Measurements from ENCODE around the gene DLEC1. TPM values are rescaled to one million over a fixed set of nuclear protein-coding genes. Genes with fewer than 3 reads are reported as not detected.
"Not testable (repeated sequence)": the region's sequence is repeated elsewhere in the genome, so short reads cannot be mapped to it uniquely, and the experiment has no call there.

Gene DLEC1
- total RNA-seq, 2 donors from 2014 or later: 0.43 to 0.81 TPM

DNA sequence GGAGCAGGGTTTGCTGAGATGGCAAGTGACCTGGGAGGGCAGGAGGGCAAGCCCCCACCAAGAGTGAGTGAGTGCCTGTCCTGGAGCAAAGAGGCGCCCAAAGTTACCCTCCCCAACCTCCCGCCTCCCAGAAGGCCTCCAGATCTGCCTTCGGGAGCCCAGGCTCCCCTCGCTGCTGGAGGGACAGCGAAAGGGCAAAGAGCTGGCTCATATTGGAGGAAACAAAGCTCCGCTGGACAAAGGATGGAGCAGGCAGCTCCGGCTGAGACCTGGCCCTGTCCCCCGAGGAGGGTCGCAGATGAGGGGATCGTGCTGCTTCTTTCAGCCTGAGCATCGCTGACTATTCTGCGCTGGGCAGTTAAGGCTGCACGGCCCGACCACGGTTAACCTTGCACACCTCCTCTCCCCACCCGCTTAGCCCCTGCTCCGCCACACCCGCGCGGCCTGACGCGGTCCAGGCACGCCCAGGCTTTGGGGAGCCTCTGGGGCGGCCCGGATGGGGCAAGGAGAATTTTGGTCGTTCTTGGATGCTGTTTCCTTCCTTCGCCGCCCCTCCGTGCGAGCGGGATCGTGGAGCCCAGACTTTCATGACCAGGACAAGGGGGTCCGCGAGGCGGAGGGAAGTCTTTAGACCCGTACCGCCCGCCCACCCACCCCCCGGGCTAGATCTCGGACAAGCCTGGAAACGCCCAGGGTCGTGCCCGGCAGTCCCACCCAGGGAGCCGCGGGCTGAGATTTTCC is 10.2 kb upstream of the DLEC1 start:
- Mint-ChIP-seq H3K4me3 (peak overlapping the region; percentile 69 to 76), H3K36me3 (ENCODE audit: insufficient read depth in 2 of 2) (peaks cover 2 to 6% of the 10 kb centered on the region in 2 donors), H3K9me3 (no peaks in the 10 kb centered on the region), H3K27ac (no peak overlapping the region), H3K4me1 (ENCODE audit: low read depth) (peaks cover 36% of the 10 kb centered on the region), H3K27me3 (ENCODE audit: low read depth) (peaks cover 23% of the 10 kb centered on the region)
- ATAC-seq (replicated peaks in 1 of 2): no peak
- no peak for DNase-seq

DNA sequence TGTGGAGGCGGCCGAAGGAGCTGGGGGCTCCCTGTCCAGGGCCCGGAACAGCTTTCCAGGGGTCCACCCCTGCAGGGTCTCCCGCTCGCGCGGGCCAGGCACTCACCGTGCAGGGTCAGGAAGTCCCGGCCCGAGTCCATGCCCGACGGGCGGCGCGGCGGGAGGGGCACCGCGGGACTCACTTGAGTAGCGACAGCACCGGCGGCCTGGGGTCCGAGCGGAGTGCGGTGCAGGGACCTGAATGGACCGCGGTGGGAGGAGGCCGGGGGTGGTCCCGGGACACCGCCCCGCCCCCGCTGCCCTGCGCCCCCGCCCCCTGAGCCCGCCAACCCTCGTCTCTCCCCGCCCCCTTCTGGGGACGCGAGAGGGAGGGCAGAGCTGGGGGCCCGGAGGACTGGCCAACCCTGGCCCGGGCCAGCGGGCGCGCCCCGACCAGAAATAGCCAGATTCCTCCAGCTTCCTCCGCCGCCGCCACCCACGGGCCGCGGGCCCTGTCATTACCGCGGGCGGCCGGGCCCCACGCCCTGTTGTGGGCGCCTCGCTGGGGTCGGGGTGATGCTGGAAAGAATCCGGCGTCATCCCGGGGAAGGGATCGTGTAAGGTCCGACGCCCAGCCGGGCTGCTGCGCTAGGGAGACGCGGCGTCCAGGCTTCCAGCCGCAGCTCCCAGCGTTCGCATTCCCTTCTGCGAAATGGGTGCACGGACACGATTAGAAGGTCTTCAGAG is 9.4 kb upstream of the DLEC1 start, which contains the start of gene PLCD1:
TSS of gene PLCD1 (minus strand) at position 243 of the 726 bp plus-strand sequence. CDS start at position 140, 103 bp downstream.
- DNase-seq (peak; percentile 41 to 61), ATAC-seq (replicated peaks in 1 of 2) (peak in 1 of 2 donors; percentile 10)
- Mint-ChIP-seq H3K27ac (no peak within 1 kb of the TSS), H3K4me3 (peak within 1 kb of the TSS; percentile 69 to 76), H3K27me3 (ENCODE audit: low read depth) (peaks cover 23% of the 10 kb centered on the region), H3K9me3 (no peaks in the 10 kb centered on the region), H3K4me1 (ENCODE audit: low read depth) (peaks cover 29% of the 10 kb centered on the region), H3K36me3 (ENCODE audit: insufficient read depth in 2 of 2) (peaks cover 2 to 5% of the 10 kb centered on the region in 2 donors)

DNA sequence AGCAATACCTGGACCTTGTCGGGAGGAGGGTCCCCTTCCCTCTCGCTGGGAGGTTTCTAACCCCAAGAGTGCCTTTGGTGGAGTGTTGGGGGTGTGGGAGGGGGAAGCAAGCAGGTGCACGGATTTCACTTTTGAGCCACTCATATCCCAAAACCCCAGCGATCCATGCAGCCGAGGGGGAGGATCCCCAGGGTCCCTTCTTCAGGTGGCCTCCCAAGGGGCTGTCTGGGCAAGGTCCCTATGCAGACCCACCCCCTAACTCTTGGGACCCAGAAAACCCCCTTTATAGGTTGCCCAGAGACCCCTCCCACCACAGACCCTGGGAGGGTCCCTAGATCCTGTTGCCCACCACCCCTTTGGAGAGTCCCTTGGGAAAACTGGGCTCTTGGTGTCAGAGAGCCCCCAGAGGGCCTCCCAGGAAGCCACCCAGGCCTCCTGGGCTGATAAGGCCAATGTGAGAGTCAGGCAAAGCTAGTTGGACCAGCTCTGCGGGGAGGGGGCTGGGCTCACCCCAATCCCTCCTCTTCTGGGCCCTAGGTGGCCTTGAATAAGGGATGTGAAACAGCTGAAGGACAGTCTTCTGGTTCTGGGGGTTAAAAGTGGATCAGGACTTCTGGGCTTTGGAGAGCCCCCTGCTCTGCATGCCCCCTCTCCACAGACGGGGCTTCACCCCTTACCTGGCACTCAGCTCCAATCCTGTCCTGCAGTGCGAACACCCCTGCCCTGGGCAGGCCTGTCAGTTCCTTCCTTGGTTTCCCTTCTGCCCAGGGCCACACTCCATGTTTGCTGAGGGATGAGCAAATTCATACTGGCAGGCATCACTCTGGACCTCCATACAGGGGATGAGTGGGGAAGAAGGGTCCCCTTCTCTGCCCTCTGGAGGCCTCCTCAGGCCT is 8.6 kb upstream of the DLEC1 start:
- DNase-seq (no peak), ATAC-seq (replicated peaks in 1 of 2) (peak in 1 of 2 donors; percentile 6)
- Mint-ChIP-seq H3K9me3 (no peaks in the 10 kb centered on the region), H3K27me3 (ENCODE audit: low read depth) (peaks cover 23% of the 10 kb centered on the region), H3K4me3 (peak overlapping the region; percentile 56 to 74), H3K27ac (no peak overlapping the region), H3K4me1 (ENCODE audit: low read depth) (peaks cover 25% of the 10 kb centered on the region), H3K36me3 (ENCODE audit: insufficient read depth in 2 of 2) (peaks cover 2 to 5% of the 10 kb centered on the region in 2 donors)

DNA sequence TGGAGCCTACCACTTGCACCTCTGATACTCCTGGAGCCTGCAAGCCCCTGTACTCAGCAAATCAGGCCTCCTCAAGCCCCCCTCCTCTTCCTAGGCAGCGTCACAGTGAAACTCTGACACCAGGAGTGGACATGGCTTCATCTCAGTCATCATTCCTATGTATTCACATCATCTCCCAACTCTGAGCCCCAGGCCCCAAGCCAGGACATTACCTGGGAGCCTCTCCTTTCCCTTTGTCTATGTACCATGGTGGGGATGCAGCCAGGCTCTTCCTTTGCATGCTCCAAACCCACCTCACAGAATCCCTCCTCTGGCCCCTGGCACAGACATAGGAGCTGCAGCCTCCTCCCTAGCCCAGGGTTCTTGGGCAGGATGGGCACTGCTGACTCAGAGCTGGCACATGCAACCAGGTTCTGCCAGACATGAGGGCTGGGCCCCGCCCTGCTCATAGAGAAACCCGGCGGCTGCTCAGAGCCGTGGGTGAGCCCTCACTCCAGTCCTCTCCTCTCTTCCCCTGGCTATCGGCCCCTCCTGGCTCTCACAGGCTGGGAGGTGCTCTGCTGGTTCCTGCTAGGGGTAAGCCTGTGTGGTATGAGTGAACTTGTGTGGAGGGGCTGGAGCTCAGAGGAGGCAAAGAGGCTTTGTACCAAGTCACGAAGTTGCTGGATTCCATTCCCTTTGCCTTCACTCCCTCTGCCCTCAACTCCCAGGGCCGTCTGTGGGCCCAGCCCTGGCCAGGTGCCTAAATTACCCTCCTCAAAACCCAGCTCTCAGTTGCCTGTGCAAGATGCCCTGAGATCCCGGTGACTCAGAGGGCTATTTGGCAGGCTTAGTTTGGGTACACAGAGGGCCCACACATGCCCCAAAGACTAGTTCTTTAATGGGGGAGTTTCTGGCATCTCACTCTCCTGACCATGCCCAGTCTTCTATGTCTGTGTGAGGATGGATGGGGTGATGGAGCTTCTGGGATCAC is 7.7 kb upstream of the DLEC1 start:
- peaks cover 2 to 5% of the 10 kb centered on the region in 2 donors for H3K36me3 Mint-ChIP-seq (ENCODE audit: insufficient read depth in 2 of 2)
- peak; percentile 80 to 85 for ATAC-seq (replicated peaks in 1 of 2)
- no peak overlapping the region for H3K27ac Mint-ChIP-seq
- H3K4me3 Mint-ChIP-seq: peak overlapping the region; percentile 48 to 74
- H3K27me3 Mint-ChIP-seq (ENCODE audit: low read depth): peaks cover 23% of the 10 kb centered on the region
- peaks cover 17% of the 10 kb centered on the region for H3K4me1 Mint-ChIP-seq (ENCODE audit: low read depth)
- DNase-seq: peak; percentile 53 to 65
- no peaks in the 10 kb centered on the region for H3K9me3 Mint-ChIP-seq

DNA sequence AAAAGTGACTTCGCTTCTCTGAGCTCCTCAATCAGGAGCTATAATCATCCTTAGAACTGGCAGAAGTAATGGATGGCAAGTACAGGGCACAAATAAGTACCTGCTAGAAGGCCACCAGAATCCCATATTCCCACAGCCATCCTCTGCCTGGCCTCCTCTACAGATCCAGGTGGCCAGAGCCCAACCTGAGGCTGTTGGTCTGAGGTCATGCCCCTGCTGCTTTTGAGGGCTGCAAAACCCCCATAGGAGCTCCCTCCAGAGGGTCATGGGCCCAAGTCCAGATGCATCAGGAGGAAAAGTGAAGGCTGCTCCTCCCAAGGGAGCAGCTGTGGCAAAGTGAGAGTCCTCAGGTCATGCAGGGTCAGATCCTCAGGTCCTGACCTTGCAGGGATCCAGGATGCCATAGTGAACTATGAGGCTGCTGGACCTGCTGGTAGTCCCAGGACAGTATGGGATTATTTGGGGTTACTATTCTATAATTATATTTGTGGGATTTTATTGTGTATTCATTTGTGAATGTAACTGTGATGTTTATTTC is 6.6 kb upstream of the DLEC1 start:
- H3K27ac Mint-ChIP-seq: no peak overlapping the region
- H3K4me3 Mint-ChIP-seq: no peak overlapping the region
- ATAC-seq (replicated peaks in 1 of 2): no peak

DNA sequence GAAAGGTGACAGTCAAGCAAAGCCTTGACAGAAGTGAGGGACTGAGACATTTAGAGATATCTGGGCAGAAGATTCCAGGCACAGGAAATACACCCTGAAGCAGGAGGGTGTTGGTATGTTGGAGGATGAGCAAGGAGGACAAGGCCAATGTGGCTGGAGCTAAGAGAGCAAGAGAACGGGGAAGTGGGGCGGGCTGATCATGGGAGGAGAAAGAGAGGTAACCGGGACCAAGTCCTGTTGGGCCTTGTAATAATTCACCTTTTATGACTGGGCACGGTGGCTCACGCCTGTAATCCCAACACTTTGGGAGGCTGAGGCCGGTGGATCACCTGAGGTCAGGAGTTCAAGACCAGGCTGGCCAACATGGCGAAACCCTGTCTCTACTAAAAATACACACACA is 5.4 kb upstream of the DLEC1 start:
- Mint-ChIP-seq H3K27me3 (ENCODE audit: low read depth) (peaks cover 18% of the 10 kb centered on the region), H3K36me3 (ENCODE audit: insufficient read depth in 2 of 2) (peaks cover 9 to 12% of the 10 kb centered on the region in 2 donors), H3K4me1 (ENCODE audit: low read depth) (peaks cover 22% of the 10 kb centered on the region), H3K27ac (peak overlapping the region; percentile 3)
- not testable (repeated sequence) for H3K9me3 Mint-ChIP-seq; H3K4me3 Mint-ChIP-seq; DNase-seq; ATAC-seq (replicated peaks in 1 of 2)

More for the DNA sequence above, 6.6 kb upstream of the DLEC1 start:
- Mint-ChIP-seq H3K4me1 (ENCODE audit: low read depth) (peaks cover 17% of the 10 kb centered on the region), H3K36me3 (ENCODE audit: insufficient read depth in 2 of 2) (peaks cover 2 to 5% of the 10 kb centered on the region in 2 donors), H3K9me3 (no peaks in the 10 kb centered on the region), H3K27me3 (ENCODE audit: low read depth) (peaks cover 23% of the 10 kb centered on the region)
- DNase-seq: no peak

DNA sequence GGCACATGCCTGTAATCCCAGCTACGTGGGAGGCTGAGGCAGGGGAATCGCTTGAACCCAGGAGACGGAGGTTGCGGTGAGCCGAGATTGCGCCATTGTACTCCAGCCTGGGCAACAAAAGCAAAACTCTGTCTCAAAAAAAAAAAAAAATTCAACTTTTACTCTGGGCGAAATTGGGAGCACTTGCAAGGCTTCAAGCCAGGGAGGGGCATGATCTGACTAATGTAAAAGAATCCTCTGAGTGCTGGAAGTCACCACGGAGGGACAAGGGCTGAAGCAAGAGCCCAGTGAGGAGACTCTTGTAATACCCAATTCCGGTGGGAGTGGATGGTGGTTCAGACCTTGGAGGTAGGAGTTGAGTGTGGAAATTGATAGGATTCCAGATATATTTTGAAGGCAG is 4.7 kb upstream of the DLEC1 start:
- Mint-ChIP-seq H3K27me3 (ENCODE audit: low read depth) (peaks cover 16% of the 10 kb centered on the region), H3K36me3 (ENCODE audit: insufficient read depth in 2 of 2) (peaks cover 10 to 15% of the 10 kb centered on the region in 2 donors), H3K4me1 (ENCODE audit: low read depth) (peaks cover 29% of the 10 kb centered on the region)
- ATAC-seq (replicated peaks in 1 of 2); H3K4me3 Mint-ChIP-seq; H3K9me3 Mint-ChIP-seq; H3K27ac Mint-ChIP-seq; DNase-seq: not testable (repeated sequence)

DNA sequence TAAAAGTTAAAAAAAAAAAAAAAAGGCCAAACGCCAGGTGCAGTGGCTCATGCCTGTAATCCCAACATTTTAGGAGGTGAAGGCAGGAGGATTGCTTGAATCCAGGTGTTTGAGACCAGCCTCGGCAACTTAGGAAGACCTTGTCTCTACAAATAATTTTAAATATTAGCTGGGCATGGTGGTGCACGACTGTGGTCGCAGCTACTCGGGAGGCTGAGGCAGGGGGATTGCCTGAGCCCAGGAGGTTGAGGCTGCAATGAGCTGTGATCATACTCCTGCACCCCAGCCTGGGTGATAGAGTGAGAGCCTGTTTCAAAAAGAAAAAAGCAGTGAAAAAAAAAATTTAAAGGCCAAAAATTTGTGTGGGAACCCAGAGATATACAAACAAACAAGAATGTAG is 2.7 kb upstream of the DLEC1 start:
- DNase-seq (no peak), ATAC-seq (replicated peaks in 1 of 2) (no peak)
- Mint-ChIP-seq H3K4me3 (no peak overlapping the region), H3K27ac (no peak overlapping the region), H3K4me1 (ENCODE audit: low read depth) (peaks cover 34% of the 10 kb centered on the region), H3K27me3 (ENCODE audit: low read depth) (peaks cover 16% of the 10 kb centered on the region), H3K9me3 (peaks cover 6 to 8% of the 10 kb centered on the region in 2 donors), H3K36me3 (ENCODE audit: insufficient read depth in 2 of 2) (peaks cover 10 to 12% of the 10 kb centered on the region in 2 donors)

DNA sequence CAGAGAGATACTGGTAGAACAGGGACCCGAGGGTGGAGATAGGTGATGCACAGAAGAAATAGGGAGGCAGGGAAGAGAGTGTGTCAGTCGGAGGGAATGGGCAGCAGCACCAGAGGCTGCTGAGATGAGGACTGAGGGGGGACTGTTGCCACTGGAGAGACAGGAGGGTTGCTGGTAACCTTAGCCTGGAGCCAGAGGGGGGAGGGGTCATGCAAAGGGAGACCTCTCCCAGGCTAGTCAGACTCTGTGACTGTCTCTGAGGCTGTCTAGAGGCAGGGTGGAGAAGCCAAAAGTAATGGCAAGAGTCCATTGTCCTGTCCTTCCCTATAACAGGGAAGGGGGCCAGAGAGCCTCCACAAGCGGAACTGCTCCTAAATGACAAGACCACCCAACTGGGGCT is 2.1 kb upstream of the DLEC1 start:
- Mint-ChIP-seq H3K27ac (no peak overlapping the region), H3K9me3 (peaks cover 6 to 8% of the 10 kb centered on the region in 2 donors)
- no peak for ATAC-seq (replicated peaks in 1 of 2)

DNA sequence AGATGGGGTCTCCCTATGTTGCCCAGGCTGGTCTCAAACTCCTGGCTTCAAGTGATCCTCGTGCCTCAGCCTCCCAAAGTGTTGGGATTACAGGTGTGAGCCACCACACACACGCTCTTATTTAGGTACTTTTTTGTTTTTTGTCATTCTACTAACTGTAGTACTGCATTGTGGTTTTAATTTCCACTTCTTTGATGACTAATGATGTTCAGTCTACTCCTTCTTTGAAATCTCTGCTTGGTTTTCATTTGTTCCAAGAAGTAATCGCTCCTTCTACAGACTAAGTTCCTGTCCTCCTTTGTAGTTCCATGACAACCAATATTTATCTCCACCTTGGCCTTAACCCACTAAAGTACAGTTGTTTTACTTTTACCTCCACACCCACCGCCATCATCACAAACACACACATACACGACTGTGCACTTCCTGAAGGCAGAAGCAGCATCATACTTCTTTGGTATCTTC is 529 bp upstream of the DLEC1 start:
- H3K27me3 Mint-ChIP-seq (ENCODE audit: low read depth): peaks cover 7% of the 10 kb centered on the region
- peak overlapping the region; percentile 83 for H3K27ac Mint-ChIP-seq
- H3K4me3 Mint-ChIP-seq: peak overlapping the region; percentile 86
- peaks cover 6 to 8% of the 10 kb centered on the region in 2 donors for H3K9me3 Mint-ChIP-seq
- H3K4me1 Mint-ChIP-seq (ENCODE audit: low read depth): peaks cover 29% of the 10 kb centered on the region
- DNase-seq (peak; percentile 27 to 41), ATAC-seq (replicated peaks in 1 of 2) (peak; percentile 67 to 70)
- peaks cover 10 to 12% of the 10 kb centered on the region in 2 donors for H3K36me3 Mint-ChIP-seq (ENCODE audit: insufficient read depth in 2 of 2)

More for the DNA sequence above, 2.1 kb upstream of the DLEC1 start:
- Mint-ChIP-seq H3K36me3 (ENCODE audit: insufficient read depth in 2 of 2) (peaks cover 10 to 12% of the 10 kb centered on the region in 2 donors), H3K27me3 (ENCODE audit: low read depth) (peaks cover 10% of the 10 kb centered on the region), H3K4me3 (no peak overlapping the region), H3K4me1 (ENCODE audit: low read depth) (peaks cover 29% of the 10 kb centered on the region)
- DNase-seq: no peak

DNA sequence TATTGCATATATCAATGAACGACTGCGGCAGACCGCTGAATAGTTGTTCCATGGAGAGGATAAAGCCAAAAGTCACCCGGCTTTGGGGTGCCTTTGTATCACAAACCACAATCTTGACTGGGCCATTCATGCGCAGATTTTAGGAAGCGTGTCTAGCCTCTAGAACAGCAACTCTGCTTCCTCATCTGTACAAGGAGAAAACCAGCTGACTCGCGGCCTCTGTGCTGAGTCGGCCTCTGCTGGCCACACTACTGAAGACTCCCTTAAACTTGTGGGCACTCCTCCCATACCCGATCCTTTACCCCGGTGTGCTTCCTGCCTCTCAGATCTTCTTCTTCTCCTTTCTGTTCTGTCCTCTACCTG is 872 bp downstream of the DLEC1 start:
- Mint-ChIP-seq H3K4me1 (ENCODE audit: low read depth) (peaks cover 29% of the 10 kb centered on the region), H3K36me3 (ENCODE audit: insufficient read depth in 2 of 2) (peaks cover 10 to 12% of the 10 kb centered on the region in 2 donors), H3K27me3 (ENCODE audit: low read depth) (peaks cover 7% of the 10 kb centered on the region), H3K27ac (no peak overlapping the region), H3K9me3 (peaks cover 6 to 8% of the 10 kb centered on the region in 2 donors), H3K4me3 (peak overlapping the region; percentile 86)
- ATAC-seq (replicated peaks in 1 of 2) (peak; percentile 21 to 47), DNase-seq (peak; percentile 28 to 46)

Measured in activated T-cell treated with anti-CD3 and anti-CD28 coated beads, Interleukin-2, amount 50 U/mL, for 72 hours (primary cell).